Cardiac atrium fibroblast (primary cell): Measurements from ENCODE around the gene ZNF534. TPM values are rescaled to one million over a fixed set of nuclear protein-coding genes. Genes with fewer than 3 reads are reported as not detected.

ENCODE experiments used
- total RNA-seq: library from RNA; depleted of rRNA; stranded (reverse); fragments of >200 nt; gene quantifications from 2 replicates; pipeline ENCODE4 v1.2.3, GENCODE V29; 2015

Gene ZNF534
- not detected in 2 replicates for total RNA-seq

GRCh38 chr19:52428937-52429336 is at the start of gene ZNF534:
TSS of gene ZNF534 (plus strand) at chr19:52429148. CDS start at chr19:52431475, 2,327 bp downstream.

GRCh38 chr19:52397310-52398080 is 31.5 kb upstream of the ZNF534 start, which contains the start of gene ZNF528:
TSS of gene ZNF528 (plus strand) at chr19:52397849. CDS start at chr19:52402014, 4,165 bp downstream.

GRCh38 chr19:52453324-52454094 is 24.6 kb downstream of the ZNF534 start, which contains the start of gene ZNF578:
TSS of gene ZNF578 (plus strand) at chr19:52453553. CDS start at chr19:52501846, 48,293 bp downstream.

Other genes starting within 250 kb of the ZNF534 start
- gene PPP2R1A, start 239.1 kb upstream of the ZNF534 start, total RNA-seq = 212 and 214 TPM in 2 replicates
- 4.3 and 5.5 TPM in 2 replicates for gene ZNF766, start 159.6 kb upstream of the ZNF534 start, total RNA-seq
- 4.5 and 9.7 TPM in 2 replicates for gene ZNF480, start 132.0 kb upstream of the ZNF534 start, total RNA-seq
- 3.2 and 3.4 TPM in 2 replicates for gene ZNF610, start 92.9 kb upstream of the ZNF534 start, total RNA-seq
- gene ZNF880, start 59.2 kb upstream of the ZNF534 start, total RNA-seq = 11.0 and 23.7 TPM in 2 replicates
- gene ZNF528, start 31.3 kb upstream of the ZNF534 start, total RNA-seq = 7.8 and 17.3 TPM in 2 replicates
- 0.36 and 2.4 TPM in 2 replicates for gene ZNF578, start 24.4 kb downstream of the ZNF534 start, total RNA-seq
- 4.5 and 9.7 TPM in 2 replicates for gene ZNF808, start 98.5 kb downstream of the ZNF534 start, total RNA-seq
- gene ZNF701, start 141.1 kb downstream of the ZNF534 start, total RNA-seq = 8.3 and 13.4 TPM in 2 replicates
- gene ZNF83, start 209.2 kb downstream of the ZNF534 start, total RNA-seq = 16.7 and 18.2 TPM in 2 replicates